PFSK-1 (cell line): ENCODE measurements around the gene CCDC38.

ENCODE experiments used
- FOXP2 ChIP-seq: optimal IDR thresholded peaks from 2 replicates; pipeline ENCODE3; 2011; ENCODE audit warnings: borderline replicate concordance, control low read depth, inconsistent platforms; ENCODE audit not compliant: insufficient read depth; ENCODE audit errors: extremely low read length, extremely low read depth
- POLR2AphosphoS5 ChIP-seq: IDR thresholded peaks from 2 replicates; pipeline ENCODE4 v1.6.1; 2012; ENCODE audit warnings: low read depth, mild to moderate bottlenecking, control low read depth, low read length, moderate library complexity
- REST ChIP-seq, 2 experiments: IDR thresholded peaks; 2 replicates each; pipeline versions ENCODE4 v1.6.1 to v1.8.0; 2011 to 2012; ENCODE audit warnings: low read depth in 2 of 2, low read length in 2 of 2, control low read depth in 1 of 2, inconsistent platforms in 1 of 2, mild to moderate bottlenecking in 1 of 2, moderate library complexity in 1 of 2; ENCODE audit not compliant: insufficient read depth in 1 of 2
- SIN3A ChIP-seq: IDR thresholded peaks from 2 replicates; pipeline ENCODE4 v1.6.1; 2012; ENCODE audit warnings: mild to moderate bottlenecking, low read length, moderate library complexity, borderline replicate concordance; ENCODE audit not compliant: insufficient read depth
- TAF1 ChIP-seq: IDR thresholded peaks from 2 replicates; pipeline ENCODE4 v1.6.1; 2012; ENCODE audit warnings: low read length, control low read depth, borderline replicate concordance; ENCODE audit not compliant: insufficient read depth

Gene CCDC38

GRCh38 chr12:95978351-95978750 lies 35.9 kb upstream of the CCDC38 start:
- no peak for TF ChIP-seq FOXP2
- TF ChIP-seq REST (IDR thresholded peaks at IDR 0.05; ENCODE audit: insufficient read depth in 1 of 2, low read depth in 2 of 2, low read length in 2 of 2) = no peak
- no peak for TF ChIP-seq SIN3A
- no peak for TF ChIP-seq POLR2AphosphoS5
- TF ChIP-seq TAF1 = no peak

- TF ChIP-seq POLR2AphosphoS5 (no peak), FOXP2 (no peak), TAF1 (no peak), REST (IDR thresholded peaks at IDR 0.05; ENCODE audit: insufficient read depth in 1 of 2, low read depth in 2 of 2, low read length in 2 of 2) (no peak), SIN3A (no peak)
Observed at GRCh38 chr12:95977764-95978305, 35.4 kb upstream of the CCDC38 start.

GRCh38 chr12:95976416-95976832 lies 34.0 kb upstream of the CCDC38 start:
- no peak for TF ChIP-seq REST (IDR thresholded peaks at IDR 0.05; ENCODE audit: insufficient read depth in 1 of 2, low read depth in 2 of 2, low read length in 2 of 2)
- TF ChIP-seq FOXP2 = no peak
- TF ChIP-seq SIN3A = no peak
- no peak for TF ChIP-seq TAF1
- no peak for TF ChIP-seq POLR2AphosphoS5

- TF ChIP-seq POLR2AphosphoS5 (no peak), TAF1 (no peak), REST (IDR thresholded peaks at IDR 0.05; ENCODE audit: insufficient read depth in 1 of 2, low read depth in 2 of 2, low read length in 2 of 2) (no peak), SIN3A (no peak), FOXP2 (no peak)
Observed at GRCh38 chr12:95975491-95975890, 33.1 kb upstream of the CCDC38 start.

GRCh38 chr12:95974358-95974757 lies 31.9 kb upstream of the CCDC38 start:
- TF ChIP-seq POLR2AphosphoS5 (no peak), REST (IDR thresholded peaks at IDR 0.05; ENCODE audit: insufficient read depth in 1 of 2, low read depth in 2 of 2, low read length in 2 of 2) (no peak), FOXP2 (no peak), SIN3A (no peak), TAF1 (no peak)
